ENCODE measurements around the gene EEPD1.
"Not testable (repeated sequence)": the region's sequence is repeated elsewhere in the genome, so short reads cannot be mapped to it uniquely, and the experiment has no call there.

Gene EEPD1

GRCh38 chr7:36321284-36321683 is 168.2 kb downstream of the EEPD1 start:
- not testable (repeated sequence) for DNase-seq (ENCODE audit: low spot score)

- DNase-seq (ENCODE audit: low spot score): no peak
Observed at GRCh38 chr7:36336390-36336789, 183.3 kb downstream of the EEPD1 start.

GRCh38 chr7:36338256-36338655 is 185.2 kb downstream of the EEPD1 start:
- no peak for DNase-seq (ENCODE audit: low spot score)

- DNase-seq (ENCODE audit: low spot score): no peak
Observed at GRCh38 chr7:36343548-36343947, 190.5 kb downstream of the EEPD1 start.

GRCh38 chr7:36344622-36345021 is 191.6 kb downstream of the EEPD1 start:
- DNase-seq (ENCODE audit: low spot score): no peak

- DNase-seq (ENCODE audit: low spot score): no peak
Observed at GRCh38 chr7:36346260-36346831, 193.3 kb downstream of the EEPD1 start.

GRCh38 chr7:36348256-36348655 is 195.2 kb downstream of the EEPD1 start:
- DNase-seq (ENCODE audit: low spot score): peak; percentile 48

GRCh38 chr7:36348771-36349170 is 195.7 kb downstream of the EEPD1 start:
- DNase-seq (ENCODE audit: low spot score): no peak

GRCh38 chr7:36349626-36350025 is 196.6 kb downstream of the EEPD1 start:
- no peak for DNase-seq (ENCODE audit: low spot score)

Data from GM03348 (cell line).